NCI-H2196 treated with DMSO at 0.1 percent for 48 hours (cell line): ENCODE results near the gene SLC5A10.
"Not testable (repeated sequence)": the region's sequence is repeated elsewhere in the genome, so short reads cannot be mapped to it uniquely, and the experiment has no call there.

Source experiments
- DNase-seq: peaks from one replicate; lab custom pipeline; 2025; ENCODE audit not compliant: unreplicated experiment; lab: John Stamatoyannopoulos, UW

SLC5A10 gene

DNA sequence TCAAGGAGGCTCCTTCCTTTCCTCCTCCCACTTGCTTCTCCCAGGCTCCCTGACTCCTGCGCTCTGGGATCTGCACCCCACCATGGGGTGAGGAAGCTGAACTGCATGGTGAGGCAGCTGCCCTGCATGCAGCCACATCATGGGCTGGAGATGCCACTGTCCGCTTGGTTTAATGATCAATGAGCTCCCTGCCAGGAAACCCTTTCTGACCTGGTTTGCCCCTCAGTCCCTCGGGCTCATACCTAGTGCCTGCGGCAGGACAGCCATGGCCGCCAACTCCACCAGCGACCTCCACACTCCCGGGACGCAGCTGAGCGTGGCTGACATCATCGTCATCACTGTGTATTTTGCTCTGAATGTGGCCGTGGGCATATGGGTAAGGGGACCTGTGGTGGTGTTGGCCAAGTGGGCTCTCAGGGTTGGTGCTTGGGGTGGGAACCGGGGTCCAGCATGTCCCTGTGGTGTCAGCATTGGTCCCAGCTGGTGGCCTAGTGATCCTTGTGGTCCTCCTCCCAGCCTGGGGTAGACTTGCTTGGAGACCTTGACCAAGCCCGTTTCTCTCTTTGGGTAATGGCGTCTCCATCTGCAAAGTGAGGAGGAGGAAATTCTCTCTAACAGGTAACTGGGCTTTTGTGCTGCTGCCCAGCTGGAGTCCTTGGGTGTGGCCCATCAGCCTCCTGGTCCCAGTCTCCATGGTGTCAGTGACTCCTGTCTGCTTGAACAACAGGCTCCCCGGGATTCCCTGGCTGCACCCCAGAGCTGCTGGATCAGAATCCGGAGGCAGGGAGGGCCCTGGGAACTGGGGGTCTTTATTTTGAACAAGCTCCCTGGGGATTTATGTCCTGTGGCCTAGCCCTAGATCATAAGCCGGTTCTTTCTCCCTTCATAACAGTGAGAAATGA lies at the start of gene SLC5A10:
SLC5A10 (plus strand) TSS at position 225 of the 902 bp plus-strand sequence; CDS start at position 266, 41 bp downstream.
- DNase-seq = no peak

DNA sequence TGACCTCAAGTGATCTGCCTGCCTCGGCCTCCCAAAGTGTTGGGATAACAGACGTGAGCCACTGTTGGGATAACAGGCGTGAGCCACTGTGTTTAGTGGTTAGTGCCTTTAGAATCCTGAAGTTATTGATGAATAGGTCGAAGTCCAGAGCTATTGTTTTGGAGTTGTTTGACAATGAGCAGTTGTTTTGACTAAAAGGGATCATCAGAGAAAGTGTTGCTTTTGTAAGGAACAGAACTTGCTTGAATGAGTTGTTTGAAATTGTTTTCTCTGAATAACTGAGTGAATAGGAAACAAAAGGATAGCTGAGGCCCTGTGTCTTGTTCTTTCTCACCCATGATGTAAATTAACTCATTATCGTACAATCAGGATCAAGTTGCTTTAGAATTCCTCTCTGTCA lies 47.5 kb upstream of the SLC5A10 start:
- no peak for DNase-seq

DNA sequence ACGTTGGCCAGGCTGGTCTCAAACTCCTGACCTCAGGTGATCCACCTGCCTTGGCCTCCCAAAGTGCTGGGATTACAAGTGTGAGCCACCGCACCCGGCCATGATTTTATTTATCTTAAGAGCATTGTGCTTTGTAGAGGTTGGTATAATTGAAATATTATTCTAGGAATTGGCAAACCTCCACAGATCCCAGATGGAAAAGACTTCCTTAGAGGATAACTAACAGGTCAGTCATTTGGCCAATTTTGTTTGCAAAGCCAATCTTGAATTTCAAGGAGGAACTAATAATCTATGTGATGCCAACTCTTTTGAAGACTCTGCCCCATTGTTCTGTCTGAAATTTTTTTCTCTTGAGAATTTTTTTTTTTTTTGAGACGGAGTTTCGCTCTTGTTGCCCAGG lies 46.7 kb upstream of the SLC5A10 start:
- no peak for DNase-seq

DNA sequence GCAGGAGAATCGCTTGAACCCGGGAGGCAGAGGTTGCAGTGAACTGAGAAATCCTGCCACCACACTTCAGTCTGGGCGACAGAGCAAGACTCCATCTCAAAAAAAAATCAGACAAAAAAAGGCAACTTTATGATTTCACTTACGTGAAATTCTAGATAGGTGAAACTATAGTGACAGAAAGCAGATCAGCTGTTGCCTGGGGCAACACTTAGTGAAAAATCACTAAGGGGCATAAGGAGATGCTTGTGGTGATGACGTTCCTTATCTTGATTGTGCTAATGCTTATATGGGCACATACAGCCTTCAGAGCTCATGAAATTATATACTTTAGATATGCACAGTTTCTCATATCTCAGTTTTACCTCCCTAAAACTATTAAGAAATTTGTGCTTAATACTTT lies 41.6 kb upstream of the SLC5A10 start:
- no peak for DNase-seq

DNA sequence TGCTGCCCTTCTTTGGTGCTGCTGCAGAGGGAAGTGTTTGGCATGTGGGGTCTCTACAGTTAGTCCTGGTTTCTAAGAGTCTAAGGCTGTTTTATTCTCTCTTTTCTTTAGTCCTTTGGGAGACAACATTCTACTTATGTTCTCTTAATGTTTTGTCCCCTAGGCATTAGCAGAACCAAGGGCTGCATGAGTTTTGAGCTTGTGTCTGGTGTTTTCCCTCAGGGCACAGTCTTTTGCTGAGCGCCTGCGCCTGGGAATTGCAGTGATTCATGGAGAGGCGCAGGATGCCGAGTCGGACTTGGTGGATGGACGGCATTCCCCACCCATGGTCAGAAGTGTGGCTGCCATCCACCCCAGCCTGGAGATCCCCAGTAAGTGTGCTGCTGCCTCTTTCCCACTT lies 41.1 kb upstream of the SLC5A10 start:
- no peak for DNase-seq

DNA sequence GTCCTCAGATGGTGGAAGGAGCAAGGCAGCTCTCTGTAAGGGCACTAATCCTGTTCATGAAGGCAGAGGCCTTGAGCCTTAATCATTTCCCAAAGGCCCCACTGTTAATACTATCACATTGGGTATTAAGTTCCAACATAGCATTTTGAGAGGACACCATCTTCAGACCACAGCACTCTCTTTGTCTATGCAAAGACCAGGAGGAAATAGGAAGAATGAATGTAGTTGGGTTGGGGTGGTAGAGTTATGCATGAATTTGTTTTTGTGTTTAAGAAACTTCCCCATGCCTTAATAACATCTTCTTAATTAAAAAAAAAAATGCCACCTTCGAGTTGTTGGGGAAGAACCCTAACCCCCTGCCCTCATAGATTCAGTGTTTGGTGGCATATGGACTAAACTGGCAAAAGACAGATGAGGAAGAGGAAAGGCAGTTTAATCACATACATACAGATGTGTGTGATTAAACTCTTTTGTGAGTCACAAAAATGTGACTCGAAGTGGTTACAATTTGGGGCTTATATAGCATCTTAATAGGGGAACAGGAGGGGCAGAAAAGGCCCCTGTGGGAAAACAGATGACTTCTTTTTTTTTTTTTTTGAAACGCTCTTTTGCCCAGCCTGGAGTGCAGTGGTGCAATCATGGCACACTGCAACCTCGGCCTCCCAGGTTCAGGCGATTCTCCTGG lies 35.0 kb upstream of the SLC5A10 start:
- DNase-seq = no peak

DNA sequence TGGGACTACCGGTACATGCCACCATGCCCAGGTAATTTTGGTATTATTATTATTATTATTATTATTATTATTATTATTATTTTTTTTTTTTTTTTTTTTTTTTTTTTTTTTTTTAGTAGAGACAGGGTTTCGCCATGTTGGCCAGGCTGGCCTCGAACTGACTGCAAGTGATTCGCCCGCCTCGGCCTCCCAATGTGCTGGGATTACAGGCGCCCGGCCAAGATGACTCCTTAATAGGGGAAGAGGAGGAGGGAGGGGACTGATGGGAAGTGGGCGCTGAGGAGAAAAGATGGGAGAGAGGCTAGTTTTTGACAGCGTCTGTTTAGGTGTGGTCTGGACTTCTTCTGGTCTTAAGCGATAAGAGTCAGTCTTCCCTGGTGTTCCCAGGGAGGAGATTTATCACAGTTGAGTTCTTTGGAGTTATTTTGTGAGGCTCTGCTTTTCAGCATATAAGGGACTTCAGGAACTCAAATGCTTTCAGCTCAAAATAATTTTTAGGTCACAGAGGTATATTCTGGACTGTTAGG lies 34.4 kb upstream of the SLC5A10 start:
- DNase-seq = no peak

DNA sequence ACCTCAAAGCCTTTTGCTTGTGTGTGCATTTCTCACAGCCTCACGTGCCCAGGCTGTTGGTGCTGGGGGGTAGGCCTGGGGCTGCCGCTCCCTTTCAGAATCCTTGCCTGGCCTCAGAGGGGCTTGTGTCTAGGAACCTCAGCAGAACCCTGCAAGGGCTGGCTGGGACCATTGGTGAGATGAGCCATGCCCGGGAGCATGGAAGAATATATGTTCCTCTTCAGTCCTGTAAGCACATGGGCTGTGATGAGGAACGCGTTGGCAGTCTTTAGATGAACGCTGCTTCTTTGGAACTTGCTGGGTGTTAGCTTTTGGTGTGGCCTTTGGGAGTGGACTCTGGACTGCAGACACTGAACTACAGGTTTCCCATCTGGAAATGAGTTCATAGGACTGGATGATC lies 32.0 kb upstream of the SLC5A10 start:
- no peak for DNase-seq

DNA sequence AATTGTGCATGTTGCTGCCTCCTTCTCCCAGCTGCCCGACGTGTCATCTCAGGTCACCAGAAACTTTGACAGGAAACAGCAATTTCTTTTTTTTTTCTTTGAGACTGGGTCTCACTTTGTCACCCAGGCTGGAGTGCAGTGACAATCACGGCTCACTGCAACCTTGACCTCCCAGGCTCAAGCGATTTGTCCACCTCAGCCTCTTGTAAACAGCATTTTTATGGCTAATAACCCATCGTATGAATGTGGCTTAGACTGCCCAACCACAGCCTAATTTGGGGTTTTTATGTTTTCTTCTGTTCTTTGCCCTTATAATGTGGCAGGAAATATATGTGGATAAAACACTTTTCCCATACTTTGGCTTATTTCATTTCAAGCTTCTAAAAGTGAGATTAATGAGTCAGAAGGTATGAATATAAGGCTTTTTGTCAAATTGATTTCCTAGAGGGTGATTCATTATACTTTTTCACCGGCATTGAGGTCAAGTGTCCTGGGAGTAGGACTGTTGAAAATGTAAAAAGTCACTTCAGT lies 31.0 kb upstream of the SLC5A10 start:
- no peak for DNase-seq

DNA sequence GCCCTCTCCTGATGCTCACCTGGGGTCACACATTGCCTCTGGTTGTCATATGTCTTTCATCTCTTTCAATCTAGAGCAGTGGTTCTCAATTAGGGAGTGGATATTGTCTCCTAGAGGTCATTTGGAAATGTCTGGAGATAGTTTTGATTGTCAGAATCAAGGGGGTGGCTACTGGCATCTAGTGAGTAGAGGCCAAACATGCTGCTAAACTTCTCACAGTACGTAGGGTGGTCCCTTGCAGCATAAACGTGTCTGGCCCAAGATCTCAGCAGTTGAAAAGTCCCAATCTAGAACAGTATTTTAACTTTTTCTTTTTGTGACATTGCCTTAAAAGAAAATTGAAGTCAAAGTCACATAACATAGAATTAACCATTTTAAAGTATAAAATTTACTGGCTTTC lies 30.5 kb upstream of the SLC5A10 start:
- DNase-seq = no peak

DNA sequence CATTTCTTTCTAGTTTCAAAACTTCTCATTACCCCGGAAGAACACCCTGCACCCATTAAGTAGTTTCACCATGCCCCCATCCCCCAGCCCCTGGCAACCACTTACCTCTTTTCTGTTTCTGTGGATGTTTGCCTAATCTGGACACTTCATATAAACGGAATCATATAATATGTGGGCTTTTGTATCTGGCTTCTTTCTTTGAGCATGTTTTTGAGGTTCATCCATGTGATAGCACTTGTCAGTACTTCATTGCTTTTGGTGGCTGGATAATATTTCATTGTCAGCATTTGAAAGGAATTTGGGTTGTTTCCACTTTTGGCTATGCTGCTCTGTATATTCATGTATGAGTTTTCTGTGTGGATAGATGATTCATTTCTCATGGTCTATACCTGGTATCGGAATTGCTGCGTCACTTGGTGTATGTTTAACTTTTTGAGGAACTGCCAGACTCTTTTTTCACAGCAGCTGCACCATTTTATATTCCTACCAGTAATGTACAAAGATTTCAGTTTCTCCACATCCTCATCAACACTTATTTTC lies 30.0 kb upstream of the SLC5A10 start:
- no peak for DNase-seq

DNA sequence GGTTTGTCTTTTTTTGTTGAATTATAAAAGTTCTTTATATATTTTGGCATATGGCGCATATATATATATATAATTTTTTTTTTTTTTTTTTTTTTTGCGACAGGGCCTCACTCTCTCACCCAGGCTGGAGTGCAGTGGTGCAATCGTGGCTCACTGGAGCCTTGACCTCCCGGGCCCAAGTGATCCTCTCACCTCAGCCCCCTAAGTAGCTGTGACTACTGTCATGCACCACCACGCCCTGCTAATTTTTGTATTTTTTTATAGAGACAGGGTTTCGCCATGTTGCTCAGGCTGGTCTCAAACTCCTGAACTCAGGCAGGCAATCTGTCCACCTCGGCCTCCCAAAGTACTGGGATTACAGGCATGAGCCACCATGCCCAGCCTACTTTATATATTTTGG lies 29.4 kb upstream of the SLC5A10 start:
- DNase-seq = not testable (repeated sequence)

DNA sequence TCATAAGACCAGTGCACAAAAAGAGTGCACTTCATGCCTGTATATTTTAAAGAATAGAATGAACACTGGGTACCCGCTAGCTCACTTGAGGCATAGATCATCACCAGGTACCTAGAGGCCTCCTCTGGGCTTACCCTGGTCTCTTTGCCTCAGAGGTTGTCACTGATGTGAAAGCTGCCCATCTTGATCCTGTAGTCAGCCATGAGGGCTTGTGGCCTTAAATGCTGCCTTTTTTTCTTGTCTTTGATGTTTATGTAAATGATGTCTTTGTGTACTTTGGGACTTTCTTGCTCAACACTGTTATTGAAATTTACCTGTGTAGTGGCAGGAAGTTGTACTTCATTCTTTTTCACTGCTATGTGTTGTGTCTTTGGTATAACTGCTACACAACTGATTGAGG lies 26.8 kb upstream of the SLC5A10 start:
- DNase-seq = no peak

DNA sequence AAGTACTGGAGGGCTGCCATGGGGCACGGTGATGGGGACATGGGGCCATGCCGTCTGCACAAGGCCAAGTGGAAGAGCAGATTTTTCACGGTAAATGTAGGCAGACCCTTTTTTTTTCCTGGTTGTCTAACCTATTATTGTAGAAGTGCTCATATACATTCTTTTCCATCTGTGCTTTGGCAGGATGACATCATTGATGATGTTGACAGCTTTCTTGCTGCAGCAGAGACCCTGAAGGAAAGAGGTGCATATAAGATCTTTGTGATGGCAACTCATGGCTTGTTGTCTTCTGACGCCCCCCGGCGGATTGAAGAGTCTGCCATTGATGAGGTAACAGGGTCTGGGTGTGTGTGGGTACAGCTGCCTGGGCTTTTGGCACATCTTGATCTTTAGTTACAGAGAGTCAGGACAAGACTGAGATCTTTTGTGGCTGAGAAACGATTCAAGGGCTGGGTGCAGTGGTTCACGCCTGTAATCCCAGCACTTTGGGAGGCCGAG lies 23.3 kb upstream of the SLC5A10 start:
- no peak for DNase-seq

DNA sequence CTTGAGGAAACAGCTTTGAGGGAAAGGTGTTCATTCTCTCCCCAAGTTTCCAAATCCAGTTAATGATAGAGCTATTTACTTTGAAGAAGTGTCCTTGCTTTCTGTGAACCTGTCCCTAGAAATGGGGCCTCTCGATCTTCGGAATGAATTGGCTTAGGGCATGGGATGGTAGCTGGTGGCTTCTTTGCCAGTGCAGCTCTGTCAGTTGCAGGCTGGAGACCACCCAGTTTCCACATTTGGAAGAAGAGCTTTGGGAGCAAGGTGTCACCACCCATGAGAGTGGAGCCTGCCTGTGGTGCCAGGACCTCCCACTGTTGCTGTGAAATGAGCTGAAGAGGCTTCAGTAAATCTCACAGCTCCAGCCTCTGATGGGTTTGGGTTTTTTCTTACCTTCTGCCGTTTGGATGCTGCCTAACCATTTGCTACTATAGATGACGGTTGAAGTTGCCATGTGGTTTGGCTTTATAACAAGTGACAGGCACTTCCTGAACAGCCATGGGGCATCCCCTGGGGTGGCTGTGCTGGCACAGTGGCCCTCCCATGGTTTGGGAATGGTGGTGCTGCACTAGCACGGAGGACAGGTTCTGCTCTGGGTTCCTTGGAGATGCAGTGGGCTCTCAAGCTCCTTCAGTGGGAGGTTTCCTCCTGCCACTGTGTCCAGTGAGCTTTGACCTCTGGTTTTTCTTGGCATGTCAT lies 19.5 kb upstream of the SLC5A10 start:
- DNase-seq = no peak

DNA sequence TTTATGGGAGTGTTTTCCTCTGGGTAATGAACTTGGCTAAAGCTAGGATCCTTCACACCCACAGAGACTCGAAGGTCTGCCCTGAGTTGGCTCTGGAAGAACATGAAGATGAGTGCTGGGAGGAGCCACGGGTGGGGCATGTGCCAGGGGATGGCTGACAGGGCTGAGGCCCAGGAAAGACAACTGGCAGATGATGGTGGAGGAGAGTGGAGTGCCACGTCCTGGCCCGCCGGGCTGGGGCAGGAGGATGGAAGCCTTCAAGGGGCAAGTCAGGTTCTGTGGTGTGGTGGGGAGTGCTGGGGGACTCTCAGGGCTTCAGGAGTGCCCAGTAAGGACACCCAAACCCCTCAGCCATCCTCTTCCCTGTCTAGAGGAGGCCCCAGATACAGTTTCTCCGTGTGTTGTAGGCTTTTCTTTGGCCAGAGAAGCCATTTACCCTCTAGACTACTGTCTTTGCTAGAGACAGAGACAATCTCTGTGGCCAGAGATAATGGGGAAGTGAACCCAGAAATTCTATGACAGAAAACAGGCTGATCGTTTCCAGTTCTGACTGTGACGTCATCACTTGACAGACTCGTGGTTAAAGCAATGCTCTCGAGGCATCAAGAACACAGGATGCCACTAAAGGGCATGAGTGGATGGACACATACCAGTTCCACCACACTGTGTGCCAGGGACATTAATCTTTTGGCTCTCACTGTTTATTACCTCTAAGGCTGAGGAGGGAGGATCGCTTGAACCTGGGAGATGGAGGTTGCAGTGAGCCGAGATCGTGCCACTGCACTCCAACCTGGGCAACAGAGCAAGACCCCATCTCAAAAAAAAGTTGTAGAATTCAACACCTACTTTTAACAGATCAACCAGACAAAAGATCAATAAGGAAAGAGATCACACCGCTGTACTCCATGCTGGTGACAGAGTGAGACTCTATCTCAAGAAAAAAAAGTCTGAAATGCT lies 18.6 kb upstream of the SLC5A10 start:
- DNase-seq = no peak

DNA sequence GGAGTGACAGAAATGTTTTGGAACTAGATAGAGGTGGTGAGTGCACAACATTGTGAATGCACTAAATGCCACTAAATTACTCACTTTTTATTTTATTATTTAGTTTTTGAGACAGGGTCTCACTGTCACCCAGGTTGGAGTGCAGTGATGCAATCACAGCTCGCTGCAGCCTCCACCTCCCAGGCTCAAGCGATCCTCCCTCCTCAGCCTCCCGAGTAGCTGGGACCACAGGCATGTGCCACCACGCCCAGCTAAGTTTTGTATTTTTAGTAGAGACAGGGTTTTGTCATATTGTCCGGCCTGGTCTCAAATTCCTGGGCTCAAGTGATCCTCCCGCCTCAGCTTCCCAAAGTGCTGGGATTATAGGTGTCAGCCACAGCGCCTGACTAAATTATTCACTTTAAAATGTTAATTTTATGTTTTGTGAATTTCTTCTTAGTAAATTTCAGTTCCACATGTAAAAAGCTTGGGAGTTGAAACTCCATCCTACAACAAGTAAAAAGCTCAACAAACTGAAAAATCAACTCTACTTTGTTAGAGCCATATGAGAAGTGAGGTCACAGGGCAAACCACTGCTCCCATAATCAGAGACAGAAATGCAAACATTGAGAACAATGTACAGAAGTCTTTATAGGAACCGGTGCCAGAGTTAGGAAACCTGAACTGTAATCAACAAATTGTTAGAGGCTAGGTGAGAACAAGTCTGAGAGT lies 13.8 kb upstream of the SLC5A10 start:
- DNase-seq = no peak

DNA sequence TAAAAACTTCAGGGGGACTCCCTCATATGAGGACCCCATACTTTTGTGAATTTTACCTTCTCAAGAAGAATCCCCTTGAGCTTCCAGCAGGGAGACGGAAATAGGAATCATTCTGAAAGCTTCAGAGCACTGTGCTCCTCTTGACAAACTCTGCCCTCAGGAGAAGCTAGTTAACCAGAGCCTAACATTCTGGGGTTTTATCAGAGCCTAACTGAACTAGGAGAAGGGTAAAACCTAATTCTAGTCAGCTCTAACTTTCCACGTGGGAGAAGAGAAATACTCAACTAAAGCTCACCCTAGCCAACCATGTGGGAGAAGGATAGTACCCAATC lies 13.3 kb upstream of the SLC5A10 start:
- DNase-seq = no peak

DNA sequence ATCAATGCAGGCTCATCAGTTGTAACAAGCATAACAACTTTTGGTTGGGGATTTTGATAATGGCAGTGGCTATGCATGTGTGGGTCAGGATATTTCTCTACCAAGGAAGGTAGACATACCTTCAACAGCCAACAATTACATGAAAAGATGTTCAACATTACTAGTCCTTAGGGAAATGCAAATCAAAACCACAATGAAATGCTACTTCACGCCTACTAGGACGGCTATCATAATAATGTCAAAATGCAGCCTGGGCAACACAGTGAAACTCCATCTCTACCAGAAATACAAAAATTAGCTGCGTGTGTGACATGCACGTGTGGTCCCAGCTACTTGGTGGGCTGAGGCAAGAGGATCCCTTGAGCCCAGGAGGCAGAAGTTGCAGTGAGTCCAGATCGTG lies 7.3 kb upstream of the SLC5A10 start:
- no peak for DNase-seq
